Neural progenitor cell (in vitro differentiated cells): ENCODE results near the gene FCER2. TPM values are rescaled to one million over a fixed set of nuclear protein-coding genes. Genes with fewer than 3 reads are reported as not detected.

Experiments used
- DNase-seq: peaks from one replicate; pipeline ENCODE4 v3.0.0-alpha.2; 2016; ENCODE audit warnings: low spot score
- H2AFZ ChIP-seq: fragments of 200-600 bp; sonication (generic); replicated peaks from 2 replicates; pipeline ENCODE4 v1.6.1; 2016; ENCODE audit warnings: antibody characterized with exemption
- H3F3A ChIP-seq: fragments of 200-600 bp; sonication (generic); 2 replicates; pipeline ENCODE4 v1.6.1; 2016; ENCODE audit warnings: antibody characterized with exemption, low read depth
- H3K27ac ChIP-seq: fragments of 200-600 bp; sonication (generic); 2 replicates; pipeline ENCODE4 v1.5.1; 2016; ENCODE audit warnings: mild to moderate bottlenecking
- H3K27me3 ChIP-seq: fragments of 200-600 bp; sonication (generic); 2 replicates; pipeline ENCODE4 v1.6.1; 2016; ENCODE audit warnings: mild to moderate bottlenecking, moderate library complexity
- H3K36me3 ChIP-seq: fragments of 200-600 bp; sonication (generic); 2 replicates; pipeline ENCODE4 v1.5.1; 2016
- H3K4me1 ChIP-seq: fragments of 200-600 bp; sonication (generic); 2 replicates; pipeline ENCODE4 v1.6.1; 2016; ENCODE audit warnings: mixed run types
- H3K4me2 ChIP-seq: fragments of 200-600 bp; sonication (generic); 2 replicates; pipeline ENCODE4 v1.6.1; 2016
- H3K4me3 ChIP-seq: fragments of 200-600 bp; sonication (generic); 2 replicates; pipeline ENCODE4 v1.5.1; 2016
- H3K79me2 ChIP-seq: fragments of 200-600 bp; sonication (generic); 2 replicates; pipeline ENCODE4 v1.6.1; 2016; ENCODE audit warnings: low read depth
- H3K9ac ChIP-seq: fragments of 200-600 bp; sonication (generic); 2 replicates; pipeline ENCODE4 v1.6.1; 2016
- H3K9me3 ChIP-seq: fragments of 200-600 bp; sonication (generic); 2 replicates; pipeline ENCODE4 v1.5.1; 2016; ENCODE audit warnings: low read depth
- H4K20me1 ChIP-seq: fragments of 200-600 bp; sonication (generic); 2 replicates; pipeline ENCODE4 v1.6.1; 2016; ENCODE audit warnings: low read depth
- H3K27ac Mint-ChIP-seq: 3 replicates; pipeline ENCODE4 v1.8.0; 2021; ENCODE audit warnings: mixed read lengths
- H3K27me3 Mint-ChIP-seq: 2 replicates; pipeline ENCODE4 v1.8.0; 2022; ENCODE audit warnings: low read depth, mild to moderate bottlenecking, inconsistent platforms, moderate library complexity, mixed read lengths; ENCODE audit not compliant: insufficient read depth
- H3K36me3 Mint-ChIP-seq: 3 replicates; pipeline ENCODE4 v1.8.0; 2021; ENCODE audit warnings: mixed read lengths
- H3K4me1 Mint-ChIP-seq: 3 replicates; pipeline ENCODE4 v1.8.0; 2021; ENCODE audit warnings: mixed read lengths
- H3K4me3 Mint-ChIP-seq: 3 replicates; pipeline ENCODE4 v1.8.0; 2021; ENCODE audit warnings: mild to moderate bottlenecking, moderate library complexity, mixed read lengths
- H3K9me3 Mint-ChIP-seq: 3 replicates; pipeline ENCODE4 v1.8.0; 2020; ENCODE audit warnings: mixed read lengths
- EZH2 ChIP-seq: fragments of 200-600 bp; sonication (generic); IDR thresholded peaks from 2 replicates; pipeline ENCODE4 v1.6.1; 2017; ENCODE audit warnings: antibody characterized with exemption, mild to moderate bottlenecking, moderate library complexity
- EZH2phosphoT487 ChIP-seq: fragments of 200-600 bp; sonication (generic); IDR thresholded peaks from 2 replicates; pipeline ENCODE4 v1.6.1; 2017; ENCODE audit warnings: antibody characterized with exemption
- total RNA-seq: library from RNA; depleted of rRNA; stranded (reverse); fragments of >200 nt; gene quantifications from 2 replicates; pipeline ENCODE4 v1.2.3, GENCODE V29; 2015; ENCODE audit warnings: low replicate concordance
- TF ChIP-seq, protein P1 (sequence below): fragments of 200-600 bp; sonication (generic); IDR thresholded peaks from 2 replicates; pipeline ENCODE4 v1.5.1; 2017; ENCODE audit warnings: antibody characterized with exemption, mild to moderate bottlenecking

FCER2 gene
- total RNA-seq, 1 donor from 2014 or later, result not detected

DNA sequence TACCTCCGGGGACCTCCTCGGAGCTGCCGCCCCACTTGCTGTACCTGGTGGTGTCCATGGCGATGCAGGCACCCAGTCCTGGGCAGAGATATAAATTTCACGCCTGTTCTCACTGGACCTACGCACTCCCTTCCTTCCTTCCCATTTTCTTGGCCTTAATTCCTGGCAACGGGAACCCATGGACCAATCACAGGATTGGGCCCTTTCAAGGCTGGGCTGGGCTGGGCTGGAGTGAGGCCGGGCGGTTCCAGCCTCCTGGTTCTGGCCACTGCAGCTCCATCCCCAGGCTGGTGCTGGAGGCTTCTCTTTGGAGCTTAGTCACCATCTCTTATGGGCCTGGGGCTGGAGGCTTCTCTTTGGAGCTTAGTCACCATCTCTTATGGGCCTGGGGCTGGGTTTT lies 30.1 kb upstream of the FCER2 start, which contains the start of gene CLEC4G:
CLEC4G (minus strand) TSS at position 66 of the 400 bp plus-strand sequence; CDS start at position 58, 8 bp downstream.
- H3K27me3 ChIP-seq, result peaks cover 99% of the 10 kb centered on the region

DNA sequence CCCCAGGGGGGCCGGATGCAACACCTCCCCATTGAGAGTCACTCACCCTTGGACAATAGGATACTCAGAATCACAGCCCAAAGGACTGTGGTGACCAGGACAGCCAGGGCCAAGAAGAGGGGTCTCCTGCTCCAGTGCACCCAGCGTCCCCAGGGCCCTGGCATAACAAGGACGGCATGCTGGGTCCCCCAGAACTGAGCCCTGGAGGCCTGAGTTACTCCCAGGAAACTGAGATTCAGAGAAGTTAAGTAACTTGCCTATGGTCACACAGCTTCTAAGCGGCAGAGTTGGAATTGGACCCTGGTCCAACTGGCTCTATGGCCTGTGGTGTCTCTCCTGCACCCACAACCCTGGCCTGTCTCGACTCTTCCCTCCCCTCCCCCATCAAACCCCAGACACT lies 29.7 kb upstream of the FCER2 start:
- no peaks in the 10 kb centered on the region for H3K36me3 ChIP-seq
- no peaks in the 10 kb centered on the region for H3F3A ChIP-seq
- Mint-ChIP-seq H3K27me3 (peaks cover 43% of the 10 kb centered on the region), H3K9me3 (peaks cover 3% of the 10 kb centered on the region), H3K27ac (no peak overlapping the region), H3K36me3 (no peaks in the 10 kb centered on the region), H3K4me3 (no peak overlapping the region), H3K4me1 (no peaks in the 10 kb centered on the region)
- no peak overlapping the region for H3K4me3 ChIP-seq
- peaks cover 99% of the 10 kb centered on the region for H3K27me3 ChIP-seq
- H3K9ac ChIP-seq, result no peak overlapping the region
- TF ChIP-seq EZH2 (no peak), EZH2phosphoT487 (no peak)
- TF ChIP-seq, protein P1, sequence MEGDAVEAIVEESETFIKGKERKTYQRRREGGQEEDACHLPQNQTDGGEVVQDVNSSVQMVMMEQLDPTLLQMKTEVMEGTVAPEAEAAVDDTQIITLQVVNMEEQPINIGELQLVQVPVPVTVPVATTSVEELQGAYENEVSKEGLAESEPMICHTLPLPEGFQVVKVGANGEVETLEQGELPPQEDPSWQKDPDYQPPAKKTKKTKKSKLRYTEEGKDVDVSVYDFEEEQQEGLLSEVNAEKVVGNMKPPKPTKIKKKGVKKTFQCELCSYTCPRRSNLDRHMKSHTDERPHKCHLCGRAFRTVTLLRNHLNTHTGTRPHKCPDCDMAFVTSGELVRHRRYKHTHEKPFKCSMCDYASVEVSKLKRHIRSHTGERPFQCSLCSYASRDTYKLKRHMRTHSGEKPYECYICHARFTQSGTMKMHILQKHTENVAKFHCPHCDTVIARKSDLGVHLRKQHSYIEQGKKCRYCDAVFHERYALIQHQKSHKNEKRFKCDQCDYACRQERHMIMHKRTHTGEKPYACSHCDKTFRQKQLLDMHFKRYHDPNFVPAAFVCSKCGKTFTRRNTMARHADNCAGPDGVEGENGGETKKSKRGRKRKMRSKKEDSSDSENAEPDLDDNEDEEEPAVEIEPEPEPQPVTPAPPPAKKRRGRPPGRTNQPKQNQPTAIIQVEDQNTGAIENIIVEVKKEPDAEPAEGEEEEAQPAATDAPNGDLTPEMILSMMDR, result no peak
- no peak overlapping the region for H3K4me2 ChIP-seq
- DNase-seq, result no peak
- H3K79me2 ChIP-seq, result no peaks in the 10 kb centered on the region
- H3K4me1 ChIP-seq, result no peaks in the 10 kb centered on the region
- H3K27ac ChIP-seq, result no peak overlapping the region
- H4K20me1 ChIP-seq, result peaks cover 4% of the 10 kb centered on the region
- H2AFZ ChIP-seq, result no peak overlapping the region
- H3K9me3 ChIP-seq, result no peaks in the 10 kb centered on the region

More for the DNA sequence above, 30.1 kb upstream of the FCER2 start, which contains the start of gene CLEC4G:
- Histone ChIP-seq H3K4me3 (no peak within 1 kb of the TSS), H3K9ac (no peak within 1 kb of the TSS), H3K4me1 (no peaks in the 10 kb centered on the region), H2AFZ (no peak within 1 kb of the TSS), H3K9me3 (no peaks in the 10 kb centered on the region), H3K27ac (no peak within 1 kb of the TSS), H4K20me1 (peaks cover 4% of the 10 kb centered on the region), H3K4me2 (no peak within 1 kb of the TSS), H3F3A (no peaks in the 10 kb centered on the region), H3K79me2 (no peaks in the 10 kb centered on the region), H3K36me3 (no peaks in the 10 kb centered on the region)
- H3K36me3 Mint-ChIP-seq, result no peaks in the 10 kb centered on the region
- TF ChIP-seq EZH2phosphoT487 (no peak), EZH2 (no peak)
- TF ChIP-seq, protein P1, result no peak
- no peak within 1 kb of the TSS for H3K4me3 Mint-ChIP-seq
- DNase-seq, result no peak
- H3K27ac Mint-ChIP-seq, result no peak within 1 kb of the TSS
- no peaks in the 10 kb centered on the region for H3K4me1 Mint-ChIP-seq
- peaks cover 44% of the 10 kb centered on the region for H3K27me3 Mint-ChIP-seq
- H3K9me3 Mint-ChIP-seq, result peaks cover 3% of the 10 kb centered on the region

DNA sequence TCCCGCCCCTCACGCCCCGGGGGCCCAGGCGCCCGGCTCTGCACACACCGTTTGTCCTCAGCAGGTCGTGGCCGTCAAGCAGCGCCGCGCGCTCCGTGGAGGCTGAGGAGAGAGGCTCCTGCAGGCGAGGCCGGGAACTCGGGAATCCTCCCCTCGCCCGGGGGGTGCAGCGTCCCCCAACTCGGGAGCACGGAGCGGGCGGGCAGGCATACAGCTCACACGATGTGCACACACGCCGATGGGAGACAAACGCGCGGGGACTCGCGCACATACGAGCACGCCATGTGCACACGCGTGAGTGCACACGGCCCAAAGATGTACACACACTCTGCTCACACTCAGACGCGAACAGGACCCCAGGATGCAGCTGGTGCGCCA lies 29.3 kb upstream of the FCER2 start:
- Histone ChIP-seq H3K27me3 (peaks cover 100% of the 10 kb centered on the region), H3K27ac (no peak overlapping the region), H3K36me3 (no peaks in the 10 kb centered on the region), H3K4me3 (no peak overlapping the region), H4K20me1 (peaks cover 4% of the 10 kb centered on the region), H2AFZ (no peak overlapping the region), H3K9me3 (no peaks in the 10 kb centered on the region), H3K9ac (no peak overlapping the region), H3F3A (no peaks in the 10 kb centered on the region), H3K4me2 (no peak overlapping the region), H3K79me2 (no peaks in the 10 kb centered on the region), H3K4me1 (no peaks in the 10 kb centered on the region)
- no peak for DNase-seq
- Mint-ChIP-seq H3K27me3 (peaks cover 47% of the 10 kb centered on the region), H3K9me3 (peaks cover 3% of the 10 kb centered on the region), H3K4me1 (no peaks in the 10 kb centered on the region), H3K36me3 (no peaks in the 10 kb centered on the region), H3K4me3 (no peak overlapping the region), H3K27ac (no peak overlapping the region)
- TF ChIP-seq EZH2phosphoT487 (no peak), EZH2 (no peak)
- TF ChIP-seq, protein P1, result no peak
